ENCODE results near the gene TGFBR1. TPM values are rescaled to one million over a fixed set of nuclear protein-coding genes. Genes with fewer than 3 reads are reported as not detected.

Gene TGFBR1
- total RNA-seq, 6 donors from 2014 or later = 13.6 to 63.1 (median 37.9) TPM

GRCh38 chr9:99173570-99174504 is 68.9 kb downstream of the TGFBR1 start:
- no peaks in the 10 kb centered on the region for H3K9me3 ChIP-seq
- no peak for TF ChIP-seq POLR2AphosphoS5 (IDR thresholded peaks at IDR 0.05)
- TF ChIP-seq EP300 (IDR thresholded peaks at IDR 0.05) = no peak
- TF ChIP-seq POLR2A (IDR thresholded peaks at IDR 0.05) = no peak
- no peak for TF ChIP-seq CTCF (IDR thresholded peaks at IDR 0.05)
- H3K27me3 ChIP-seq = no peaks in the 10 kb centered on the region
- no peak overlapping the region for H3K4me3 ChIP-seq
- no peak overlapping the region for H3K27ac ChIP-seq
- no peaks in the 10 kb centered on the region for H3K4me1 ChIP-seq
- 80 to 82% methylated on average over 10 of the region's 10 CpGs for WGBS, 2 donors
- no peaks in the 10 kb centered on the region for H3K36me3 ChIP-seq
- no peak for DNase-seq
- no peak for ATAC-seq (ENCODE audit: low FRiP score in 2 of 2)

- H3K27ac ChIP-seq = no peak overlapping the region
- no peaks in the 10 kb centered on the region for H3K4me1 ChIP-seq
- 81 to 82% methylated on average over 4 of the region's 4 CpGs for WGBS, 2 donors
Observed at GRCh38 chr9:99176527-99177013, 71.7 kb downstream of the TGFBR1 start.

GRCh38 chr9:99177576-99178366 is 72.9 kb downstream of the TGFBR1 start:
- WGBS, 2 donors = 89 to 92% methylated on average over 8 of the region's 8 CpGs
- H3K9me3 ChIP-seq = no peaks in the 10 kb centered on the region
- H3K27me3 ChIP-seq = no peaks in the 10 kb centered on the region
- H3K36me3 ChIP-seq = no peaks in the 10 kb centered on the region
- H3K4me3 ChIP-seq = no peak overlapping the region
- ATAC-seq (ENCODE audit: low FRiP score in 2 of 2) = no peak
- no peaks in the 10 kb centered on the region for H3K4me1 ChIP-seq
- no peak overlapping the region for H3K27ac ChIP-seq
- DNase-seq = no peak
- TF ChIP-seq POLR2AphosphoS5 (IDR thresholded peaks at IDR 0.05) = no peak
- TF ChIP-seq POLR2A (IDR thresholded peaks at IDR 0.05) = no peak
- no peak for TF ChIP-seq CTCF (IDR thresholded peaks at IDR 0.05)
- TF ChIP-seq EP300 (IDR thresholded peaks at IDR 0.05) = no peak

More at GRCh38 chr9:99176527-99177013, 71.7 kb downstream of the TGFBR1 start:
- H3K36me3 ChIP-seq = no peaks in the 10 kb centered on the region
- H3K4me3 ChIP-seq = no peak overlapping the region
- ATAC-seq (ENCODE audit: low FRiP score in 2 of 2) (no peak), DNase-seq (no peak)
- H3K27me3 ChIP-seq = no peaks in the 10 kb centered on the region
- no peak for TF ChIP-seq POLR2A (IDR thresholded peaks at IDR 0.05)
- no peaks in the 10 kb centered on the region for H3K9me3 ChIP-seq

- WGBS, 2 donors = 90 to 91% methylated on average over 16 to 17 of the region's 17 CpGs
- TF ChIP-seq POLR2AphosphoS5 (IDR thresholded peaks at IDR 0.05) (no peak), EP300 (IDR thresholded peaks at IDR 0.05) (no peak), CTCF (IDR thresholded peaks at IDR 0.05) (no peak), POLR2A (IDR thresholded peaks at IDR 0.05) (no peak)
- no peaks in the 10 kb centered on the region for H3K36me3 ChIP-seq
- H3K4me1 ChIP-seq = peaks cover 0 to 4% (median 2%) of the 10 kb centered on the region in 4 donors
- no peak overlapping the region for H3K27ac ChIP-seq
- no peak for DNase-seq
- ATAC-seq (ENCODE audit: low FRiP score in 2 of 2) = no peak
- H3K4me3 ChIP-seq = no peak overlapping the region
- no peaks in the 10 kb centered on the region for H3K9me3 ChIP-seq
- H3K27me3 ChIP-seq = no peaks in the 10 kb centered on the region
Observed at GRCh38 chr9:99178912-99179872, 74.3 kb downstream of the TGFBR1 start.
